GM21529 (cell line): ENCODE results near the gene SLC25A13.
"Not testable (repeated sequence)": the region's sequence is repeated elsewhere in the genome, so short reads cannot be mapped to it uniquely, and the experiment has no call there.

Experiments
- ATAC-seq: cut with Tn5 transposase; IDR thresholded peaks from one replicate; pipeline ENCODE4 v1.9.1; 2021; ENCODE audit not compliant: unreplicated experiment

The SLC25A13 gene

DNA sequence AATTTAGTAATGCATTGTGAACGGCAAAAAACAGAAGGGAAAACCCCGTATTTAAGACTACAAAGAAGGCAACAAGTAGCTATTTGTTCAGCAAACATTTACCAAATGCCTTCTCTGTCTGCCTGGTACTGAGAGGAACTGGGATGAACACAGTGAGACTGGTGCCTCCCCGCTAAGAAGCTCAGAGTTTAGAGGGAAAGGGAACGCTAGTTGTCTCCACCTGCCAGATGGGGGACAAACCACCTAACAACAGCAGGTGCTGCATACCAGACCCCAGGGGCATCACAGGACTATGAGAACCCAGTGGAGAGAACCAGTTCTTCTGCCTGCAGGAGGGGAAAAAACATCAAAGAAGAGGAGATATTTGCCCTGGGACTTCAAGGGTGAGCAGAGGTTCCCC, 147.1 kb downstream of the SLC25A13 start:
- ATAC-seq = no peak

DNA sequence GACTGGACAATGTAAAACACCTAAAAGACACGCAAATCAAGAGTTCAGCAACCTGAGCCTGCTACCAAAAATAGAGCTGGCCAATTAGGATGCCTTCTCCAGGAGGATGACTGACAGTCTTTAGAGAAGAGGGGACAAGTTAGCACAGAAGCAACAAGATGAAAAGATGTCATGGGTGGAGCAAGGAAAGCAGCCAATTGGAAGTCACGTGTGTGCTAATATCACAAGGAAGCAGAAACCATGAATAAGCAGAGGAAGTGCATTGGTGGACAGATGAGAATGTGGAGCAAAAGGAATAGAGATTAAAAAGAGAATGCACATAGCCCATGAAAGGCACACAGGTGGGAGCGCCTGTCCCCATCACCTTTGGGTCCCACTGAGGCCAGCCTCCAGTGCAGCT, 148.1 kb downstream of the SLC25A13 start:
- ATAC-seq = no peak

DNA sequence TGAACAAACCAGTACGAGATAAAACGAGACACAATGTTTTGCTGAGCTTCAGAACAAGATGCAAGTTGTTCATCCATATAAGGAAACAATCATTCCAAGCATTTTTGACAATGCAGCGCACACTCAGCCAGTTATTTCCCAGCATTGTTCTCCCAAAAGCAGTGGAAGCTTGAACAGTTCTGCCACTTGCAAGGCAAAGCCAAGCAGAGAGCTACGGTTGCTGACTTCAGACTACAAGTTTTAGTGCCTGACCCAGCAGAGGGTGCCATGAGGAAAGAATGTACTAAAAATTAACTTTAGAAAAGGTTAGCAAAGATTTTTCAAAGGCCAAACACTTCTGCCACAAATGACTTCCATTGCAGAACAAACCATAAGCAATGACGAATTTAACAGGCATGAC, 152.5 kb downstream of the SLC25A13 start:
- ATAC-seq = no peak

DNA sequence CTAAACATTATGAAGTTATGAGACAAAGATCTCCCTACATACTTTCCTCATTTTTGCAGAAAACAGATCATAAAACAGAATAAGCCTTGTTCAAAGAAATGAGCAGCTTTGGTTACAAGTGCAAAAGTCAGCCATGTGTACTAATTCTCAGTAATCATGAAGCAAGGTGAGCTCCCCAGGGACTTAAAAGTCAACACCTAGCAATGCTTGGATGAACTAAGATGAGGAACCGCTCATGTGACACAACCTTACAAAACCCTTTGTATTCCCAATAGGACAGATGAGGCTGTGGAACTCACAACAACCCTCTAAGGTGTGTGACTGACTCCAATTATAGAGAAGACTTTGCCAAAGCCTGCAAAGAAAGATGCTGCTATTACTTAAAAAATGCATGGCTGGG, 154.5 kb downstream of the SLC25A13 start:
- no peak for ATAC-seq

DNA sequence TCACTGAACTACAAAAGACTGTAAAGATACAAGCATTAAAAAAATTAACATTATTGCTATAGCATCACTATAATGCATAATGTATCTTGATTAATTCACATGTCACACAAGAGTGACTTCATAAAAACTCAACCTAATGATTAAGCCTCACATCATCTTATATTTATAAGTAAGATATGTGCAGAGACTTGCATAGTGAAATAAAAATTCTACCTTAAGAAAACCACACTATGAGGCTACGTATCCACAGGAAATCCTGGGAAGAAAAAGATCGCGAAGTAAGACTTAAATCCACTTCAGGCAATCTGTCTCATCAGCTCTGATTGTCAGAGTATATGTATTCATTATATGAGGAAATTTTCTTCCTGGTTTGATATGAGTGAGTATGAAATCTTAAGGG, 160.0 kb downstream of the SLC25A13 start:
- ATAC-seq = no peak

DNA sequence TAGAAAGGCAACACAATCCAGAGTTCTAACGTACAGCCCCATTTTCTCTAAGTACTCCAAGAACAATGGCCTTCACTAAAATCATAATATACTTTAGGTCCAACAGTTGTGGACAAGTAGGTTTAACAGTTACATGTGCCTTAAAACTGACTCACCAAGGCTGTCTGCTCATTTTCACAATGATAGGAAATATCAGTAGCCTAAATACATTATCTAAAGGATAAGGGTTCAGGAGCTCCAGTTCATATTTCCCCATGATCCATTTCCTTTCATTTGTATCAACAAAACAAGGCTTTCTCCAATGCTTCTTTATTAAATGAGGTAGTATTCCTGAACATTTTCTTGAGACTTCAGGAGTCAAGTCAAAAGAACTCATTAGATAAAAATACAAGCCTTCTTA, 164.0 kb downstream of the SLC25A13 start:
- no peak for ATAC-seq

DNA sequence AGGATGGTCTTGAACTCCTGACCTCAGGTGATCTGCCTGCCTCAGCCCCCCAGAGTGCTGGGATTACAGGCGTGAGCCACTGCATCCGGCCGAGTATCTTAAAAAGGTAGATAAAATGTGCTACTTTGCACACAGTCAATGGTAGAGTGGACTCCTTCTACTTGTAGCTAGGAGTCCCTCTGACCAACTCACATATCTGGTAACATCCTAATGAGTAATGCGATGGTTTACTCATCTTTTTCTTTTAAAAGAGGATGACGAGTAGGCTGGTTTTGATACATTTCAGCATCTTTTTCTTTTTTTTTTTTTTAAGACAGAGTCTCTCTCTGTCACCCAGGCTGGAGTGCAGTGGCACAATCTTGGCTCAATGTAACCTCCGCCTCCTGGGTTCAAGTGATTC, 167.4 kb downstream of the SLC25A13 start:
- not testable (repeated sequence) for ATAC-seq

DNA sequence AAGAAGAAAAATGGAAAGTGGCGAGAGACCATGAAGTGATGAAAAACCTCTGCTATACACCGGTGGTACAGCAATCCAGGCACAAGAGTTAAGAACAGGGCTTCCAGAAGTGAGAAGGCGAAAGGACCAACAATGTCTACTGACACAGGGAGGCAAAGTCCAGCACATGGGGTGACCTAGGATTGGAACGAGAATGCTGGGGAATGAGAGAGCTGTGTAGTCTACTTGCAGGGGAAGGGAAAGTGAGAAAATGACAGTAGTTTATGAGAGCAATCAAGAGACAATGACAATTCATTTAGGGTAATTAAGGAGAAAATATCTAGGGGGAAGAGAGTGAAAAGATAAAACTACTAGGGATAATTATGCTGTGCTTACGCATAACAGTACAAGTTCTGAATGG, 169.2 kb downstream of the SLC25A13 start:
- no peak for ATAC-seq

DNA sequence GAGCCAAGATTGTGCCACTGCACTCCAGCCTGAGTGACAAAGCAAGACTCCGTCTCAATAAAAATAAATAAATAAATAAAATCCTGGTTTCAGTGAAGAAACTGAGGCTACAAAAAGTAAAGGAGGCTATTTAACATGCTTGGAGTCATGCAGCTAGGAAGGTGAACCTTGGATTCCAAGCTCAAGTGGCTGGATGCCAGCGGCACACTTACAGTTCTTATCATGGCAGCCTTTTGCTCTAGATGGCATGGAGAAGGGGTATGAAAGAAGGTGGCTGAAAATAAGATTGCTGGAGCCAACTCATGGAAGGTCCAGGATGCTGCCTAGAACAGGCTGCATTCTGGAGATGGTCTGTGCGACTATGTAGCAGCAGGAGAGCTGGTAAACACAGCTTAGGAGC, 170.0 kb downstream of the SLC25A13 start:
- ATAC-seq = no peak

DNA sequence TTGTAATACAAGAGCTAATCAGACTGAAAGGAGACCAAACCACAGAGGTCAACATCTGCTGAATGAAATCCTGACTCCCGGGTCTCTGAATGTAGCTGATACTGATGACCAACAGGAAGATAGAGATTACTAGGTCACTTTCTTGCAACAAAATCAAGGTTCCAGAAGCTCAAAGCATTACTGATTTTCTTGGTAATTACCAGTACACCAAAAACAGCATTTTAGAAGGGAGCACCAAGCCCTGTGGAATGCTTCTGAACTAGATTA, 177.7 kb downstream of the SLC25A13 start:
- no peak for ATAC-seq

DNA sequence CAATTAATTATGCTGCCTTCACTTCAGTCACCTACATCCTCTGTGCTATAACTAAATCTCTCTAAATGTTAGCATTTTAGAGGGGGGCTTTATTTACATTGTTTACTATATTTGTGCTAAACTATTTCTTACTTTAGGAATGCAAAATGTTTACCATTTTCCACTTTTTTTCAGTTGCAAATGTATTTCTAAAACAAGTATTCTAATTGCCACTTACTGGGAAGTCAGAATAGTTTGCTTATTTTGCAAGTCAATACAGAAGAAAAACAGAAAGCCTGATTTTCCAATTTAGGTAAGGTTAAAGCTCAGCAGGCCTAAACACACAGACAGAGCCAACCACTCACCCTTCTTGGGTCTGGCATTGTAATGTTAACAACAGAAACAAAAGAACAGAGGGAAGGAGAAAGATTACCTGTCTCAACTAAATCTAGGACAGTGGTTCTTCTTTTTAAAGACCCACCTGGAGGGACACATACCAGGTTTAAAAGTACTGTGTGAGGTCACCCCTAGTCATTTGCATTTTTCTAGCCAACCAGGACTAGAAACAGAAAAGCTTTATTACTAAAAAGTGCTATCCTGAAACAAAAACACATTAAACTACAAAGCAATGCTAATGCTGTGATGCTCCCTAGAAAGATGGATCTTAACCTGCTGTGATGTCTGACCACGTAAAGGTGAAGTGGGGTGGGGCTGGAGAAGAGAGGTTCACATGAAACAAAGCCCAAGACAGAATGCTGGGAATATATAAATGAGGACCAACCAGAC, 178.2 kb downstream of the SLC25A13 start:
- no peak for ATAC-seq

DNA sequence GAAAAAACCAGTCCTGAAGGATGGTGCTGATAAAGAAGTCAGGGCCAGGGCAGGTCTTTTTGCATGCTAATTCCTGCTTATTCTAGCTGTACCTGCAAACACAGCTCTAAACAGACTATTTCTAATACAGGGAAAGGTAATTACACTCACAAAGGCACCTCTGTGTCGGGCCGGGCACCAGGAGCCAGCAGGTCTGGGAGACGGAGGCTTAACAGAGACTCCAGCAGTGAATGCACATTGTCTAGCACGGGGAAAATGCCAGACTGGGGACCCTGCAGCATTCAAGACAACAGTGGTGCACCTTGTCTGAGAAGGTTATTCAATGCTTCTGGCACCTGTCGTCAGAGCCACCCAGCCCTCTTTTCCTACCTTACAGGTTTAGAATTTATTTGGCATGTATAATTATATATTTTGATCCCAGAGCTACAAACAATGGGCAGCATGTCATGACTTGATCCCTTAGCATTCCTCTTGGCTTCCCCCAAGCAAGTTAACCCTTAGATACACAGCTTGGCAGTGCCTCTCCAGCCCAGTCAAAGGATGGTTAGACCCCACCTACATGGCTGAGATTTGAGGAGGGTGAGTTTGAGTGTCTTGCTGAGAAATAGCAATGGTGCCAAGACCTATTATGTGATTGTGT, 185.2 kb downstream of the SLC25A13 start:
- no peak for ATAC-seq

DNA sequence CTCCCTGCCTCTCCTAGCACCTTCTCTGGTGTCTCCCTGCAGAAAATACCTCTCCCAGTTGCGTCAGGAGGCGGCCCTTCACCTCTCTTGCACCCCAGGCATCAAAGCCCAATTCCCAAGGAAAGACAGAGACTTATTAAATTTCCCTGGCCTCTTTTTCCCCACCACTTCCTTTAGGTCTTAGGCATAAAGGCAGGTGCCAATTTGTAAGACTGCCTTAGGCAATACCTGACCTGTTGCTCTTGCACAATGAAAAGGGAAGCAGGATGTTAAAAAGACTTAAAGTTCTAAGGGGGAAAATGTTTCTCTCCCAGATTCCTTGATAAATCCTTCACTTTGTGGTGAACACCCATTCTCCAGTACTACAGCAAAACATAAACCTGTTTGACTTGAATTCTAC, 186.7 kb downstream of the SLC25A13 start:
- no peak for ATAC-seq

DNA sequence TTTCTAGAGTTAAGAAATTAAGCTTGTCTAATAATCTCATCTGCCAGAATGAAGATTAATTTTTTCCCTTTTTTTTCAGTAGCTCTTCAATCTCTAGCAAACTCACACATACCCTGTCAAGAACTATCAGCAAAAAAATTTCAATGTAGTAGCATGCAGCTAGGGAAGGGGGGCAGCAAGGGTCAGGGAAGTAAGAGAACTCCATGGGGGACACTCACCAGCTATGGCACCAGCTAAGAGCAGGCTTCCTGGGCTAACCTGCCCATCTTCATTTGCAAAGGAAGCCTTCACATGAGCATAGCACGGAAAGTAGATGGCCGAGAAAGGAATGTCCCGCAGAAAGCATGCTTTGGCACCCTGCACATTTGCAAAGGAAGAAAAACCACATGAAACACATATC, 190.4 kb downstream of the SLC25A13 start:
- no peak for ATAC-seq

DNA sequence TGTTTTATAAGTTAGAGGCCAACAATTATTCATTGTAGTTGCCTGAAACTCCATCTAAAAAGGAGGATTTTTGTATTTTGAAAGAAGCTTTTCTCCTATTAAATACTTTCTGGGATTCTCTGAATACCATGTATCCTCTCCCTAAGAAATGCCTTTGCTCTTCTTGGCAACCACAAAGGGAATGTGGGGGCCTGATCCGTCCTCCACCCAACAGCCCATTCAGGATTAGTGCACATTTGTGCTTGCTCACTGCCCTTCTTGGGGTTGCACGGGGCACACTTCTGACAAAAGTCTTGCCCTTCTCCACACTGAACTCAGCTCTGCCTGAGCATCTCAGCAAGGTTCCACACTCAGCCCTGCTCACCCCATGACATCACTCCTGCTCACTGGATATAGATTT, 194.2 kb downstream of the SLC25A13 start:
- no peak for ATAC-seq

DNA sequence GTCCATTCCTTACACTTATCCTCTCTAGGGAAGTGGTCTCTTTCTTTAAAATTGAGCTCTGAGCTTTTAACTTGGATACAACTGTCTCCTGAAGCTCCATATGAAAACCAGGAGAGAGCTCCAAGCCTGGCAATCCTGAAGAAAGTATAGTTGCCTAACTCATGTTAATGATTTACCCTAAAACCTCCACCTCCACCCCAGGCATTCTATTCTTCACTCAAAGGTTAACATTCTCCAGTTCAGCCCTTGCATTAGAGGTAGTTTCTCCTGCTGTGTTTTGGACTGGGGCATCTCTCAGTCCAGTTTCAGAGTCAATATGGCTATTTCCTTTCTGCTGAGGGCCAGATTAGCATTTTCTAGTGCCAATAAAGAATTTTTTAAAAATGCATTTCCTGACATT, 195.5 kb downstream of the SLC25A13 start:
- no peak for ATAC-seq

DNA sequence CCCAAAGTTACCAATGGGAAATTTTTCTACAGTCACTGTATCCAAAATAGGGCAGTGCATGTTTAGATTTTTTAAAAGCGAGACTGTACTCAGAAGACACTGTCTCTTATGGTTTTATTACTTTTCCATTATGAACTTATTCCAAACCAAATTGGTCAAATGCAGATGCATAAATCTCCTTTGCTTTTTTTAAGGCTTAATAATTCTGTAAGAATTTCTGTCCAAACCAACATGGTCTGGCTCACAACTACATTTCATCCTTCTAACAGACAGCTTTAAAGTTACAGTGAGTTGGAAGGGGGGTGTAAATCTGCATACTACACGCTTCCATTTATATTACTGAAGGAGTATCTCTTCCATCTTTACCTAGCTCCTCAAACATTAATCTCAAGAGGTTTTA, 199.2 kb downstream of the SLC25A13 start:
- no peak for ATAC-seq

DNA sequence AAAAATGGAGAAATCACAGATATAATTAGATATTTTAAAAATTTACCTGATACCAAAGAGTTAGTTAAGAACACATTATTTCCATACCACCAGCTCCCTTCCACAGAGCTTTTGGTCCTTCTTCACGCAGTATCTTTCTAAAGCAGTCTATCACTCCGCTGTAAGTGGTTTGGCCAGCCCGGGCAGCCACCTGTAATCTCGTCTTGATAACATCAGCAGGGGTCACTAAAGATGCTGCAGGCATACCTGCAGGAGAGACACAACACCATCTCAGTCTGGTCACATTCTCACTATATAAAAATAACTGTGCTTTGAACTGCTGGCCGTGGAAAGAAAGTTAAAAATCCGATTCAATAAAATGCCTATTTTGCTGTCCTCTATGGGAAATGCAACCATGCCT, 200.1 kb downstream of the SLC25A13 start:
- no peak for ATAC-seq

DNA sequence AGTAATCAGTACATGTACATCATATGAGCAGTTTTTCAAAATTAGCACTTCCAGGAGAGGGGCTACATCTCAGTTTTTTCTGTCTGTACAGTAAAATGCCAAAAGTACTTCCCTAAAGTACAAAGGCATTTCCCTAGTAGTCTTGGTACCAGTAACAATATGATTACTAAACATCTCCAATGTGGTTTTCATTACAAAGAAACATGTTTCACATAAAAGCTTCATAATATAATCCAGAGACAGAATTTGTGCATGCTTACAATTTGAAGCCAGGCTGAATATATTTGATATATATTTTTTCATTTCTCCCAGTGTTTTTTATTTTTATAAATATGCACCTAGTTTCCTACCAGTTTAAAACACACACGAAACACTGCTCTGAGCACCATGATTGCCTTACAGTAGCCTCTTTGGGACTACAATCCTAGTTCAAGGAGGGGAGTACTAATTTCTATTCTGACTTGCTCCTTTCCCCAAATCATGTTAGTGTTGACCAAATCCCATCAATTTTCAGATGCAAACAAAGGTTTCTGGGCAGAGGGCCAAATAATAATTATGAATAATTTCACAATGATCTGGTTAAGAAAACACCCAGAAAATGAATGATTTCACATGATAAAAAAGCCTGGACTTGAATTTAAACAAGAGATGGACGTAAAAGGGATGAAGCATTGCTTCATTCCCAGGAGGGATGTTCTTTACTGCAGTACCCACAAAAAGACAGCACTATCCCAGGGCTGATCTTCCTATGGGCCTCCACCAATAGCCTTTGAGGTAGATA, 201.3 kb downstream of the SLC25A13 start:
- no peak for ATAC-seq

DNA sequence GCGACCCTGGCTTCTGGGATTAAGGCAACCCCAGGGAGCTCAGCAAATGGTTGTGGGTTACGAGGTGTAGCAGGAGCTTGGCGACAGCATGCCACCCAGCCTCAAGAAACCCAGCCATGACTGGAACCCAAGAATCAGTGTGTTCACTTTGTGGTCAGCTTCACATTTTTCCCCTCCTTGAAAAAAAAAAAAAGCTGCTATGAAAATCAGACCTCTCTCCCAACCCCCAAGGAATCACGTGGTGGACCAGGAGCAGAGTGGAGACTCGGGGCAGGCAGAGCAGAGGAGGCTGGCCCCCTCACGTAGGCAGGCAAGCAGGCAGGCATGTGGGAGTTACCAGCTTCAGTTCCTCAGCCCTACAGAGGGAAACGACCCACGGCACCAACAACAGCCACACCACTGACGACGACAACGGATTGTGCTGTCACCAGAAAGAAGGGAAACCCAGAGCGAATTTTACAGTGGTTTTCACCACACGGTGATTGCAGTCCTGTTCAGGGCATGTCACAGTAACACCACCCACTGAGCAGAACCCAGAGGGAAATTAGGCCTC, 203.4 kb downstream of the SLC25A13 start:
- ATAC-seq = no peak

DNA sequence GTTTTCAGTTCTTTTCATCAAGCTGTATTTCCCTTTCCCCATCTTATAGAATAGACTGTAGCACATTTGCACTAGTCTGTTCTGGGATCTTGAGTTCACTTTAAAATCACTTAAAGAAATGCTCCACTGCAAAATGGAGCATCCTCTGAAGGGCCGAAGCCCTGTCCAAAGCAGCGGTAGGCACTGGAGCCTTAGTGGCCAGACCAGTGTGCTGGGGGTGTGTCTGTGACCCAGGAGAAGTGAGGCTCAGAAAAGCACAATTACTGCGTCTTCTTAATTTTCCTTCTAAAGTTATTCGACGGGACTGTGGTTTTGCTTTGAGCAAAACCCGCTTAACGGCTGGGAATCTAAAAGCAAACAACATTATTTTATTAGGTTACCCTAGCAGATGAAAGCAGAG, 205.7 kb downstream of the SLC25A13 start:
- ATAC-seq = no peak

DNA sequence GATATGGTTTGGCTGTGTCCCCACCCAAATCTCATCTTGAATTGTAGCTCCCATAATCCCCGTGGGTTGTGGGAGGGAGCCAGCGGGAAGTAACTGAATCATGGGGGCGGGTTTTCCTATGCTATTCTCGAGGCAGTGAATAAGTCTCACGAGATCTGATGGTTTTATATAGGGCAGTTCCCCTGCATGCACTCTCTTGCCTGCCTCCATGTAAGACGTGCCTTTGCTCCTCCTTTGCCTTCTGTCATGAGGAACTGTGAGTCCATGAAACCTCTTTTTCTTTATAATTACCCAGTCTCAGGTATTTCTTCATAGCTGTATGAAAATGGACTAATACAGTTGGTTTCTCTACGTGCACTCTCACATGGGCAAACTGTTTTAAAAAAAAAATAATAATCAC, 207.7 kb downstream of the SLC25A13 start:
- ATAC-seq = no peak
